HepG2 (cell line): Measurements from ENCODE around the gene KDM1B. TPM values are rescaled to one million over a fixed set of nuclear protein-coding genes. Genes with fewer than 3 reads are reported as not detected.

Source experiments
- ATAC-seq: fragments of 200-7000 bp; cut with Tn5 transposase; 3 replicates; pipeline ENCODE4 v1.9.1; 2020; ENCODE audit warnings: mild to moderate bottlenecking, moderate library complexity
- BruUV-seq: library from RNA; stranded (reverse); fragments of 400-500 nt; replicated peaks from 2 replicates; lab custom pipeline; 2021; lab: Mats Ljungman, UMichigan
- CTCF ChIA-PET: fragments of 300-600 bp; formaldehyde crosslinking; extraction: SDS; loops from one replicate; lab custom pipeline; 2021; ENCODE audit warnings: low total read pairs, inconsistent platforms, low intra/inter-chr PET ratio; lab: Yijun Ruan, JAX
- POLR2A ChIA-PET: fragments of 350-600 bp; sonication (Branson Sonifier 250); formaldehyde crosslinking; loops from one replicate; lab custom pipeline; 2020; ENCODE audit warnings: antibody characterized with exemption, inconsistent platforms; lab: Yijun Ruan, JAX
- DNase-seq: peaks from one replicate; pipeline ENCODE4 v3.0.0-alpha.2; 2015; ENCODE audit warnings: low spot score
- FAIRE-seq: peaks from 3 replicates; lab custom pipeline; 2011; peaks lifted over from hg19 to GRCh38; lab: Jason Lieb, UNC
- H2AFZ ChIP-seq: one replicate; pipeline ENCODE4 v1.6.1; 2011; ENCODE audit warnings: low read length, inconsistent platforms
- H3K27ac ChIP-seq: fragments of 300-600 bp; 3 replicates; pipeline ENCODE4 v1.8.0; 2011; ENCODE audit warnings: mixed run types, mild to moderate bottlenecking, mixed read lengths, low read length, inconsistent platforms; ENCODE audit not compliant: insufficient read depth; ENCODE audit errors: extremely low read length
- H3K27me3 ChIP-seq, 2 experiments: fragments of 200-600 bp in 1 of 2; 2 replicates in 1 of 2; 3 replicates in 1 of 2; pipeline versions ENCODE4 v1.6.0 to v1.8.0; 2011; ENCODE audit warnings: low read length in 2 of 2, mild to moderate bottlenecking in 2 of 2, moderate library complexity in 2 of 2, inconsistent platforms in 1 of 2; ENCODE audit not compliant: insufficient read depth in 2 of 2, control insufficient read depth in 1 of 2
- H3K36me3 ChIP-seq, 2 experiments: fragments of 200-600 bp in 1 of 2; replicated peaks in 1 of 2; 2 replicates in 1 of 2; 3 replicates in 1 of 2; pipeline versions ENCODE4 v1.5.1 to v1.8.0; 2011; ENCODE audit warnings: low read length in 2 of 2, inconsistent platforms in 1 of 2; ENCODE audit not compliant: insufficient read depth in 2 of 2, control insufficient read depth in 1 of 2
- H3K4me1 ChIP-seq: 2 replicates; pipeline ENCODE4 v1.5.1; 2012; ENCODE audit warnings: low read length, inconsistent platforms; ENCODE audit not compliant: insufficient read depth
- H3K4me2 ChIP-seq: 2 replicates; pipeline ENCODE4 v1.6.0; 2011; ENCODE audit warnings: low read depth, low read length, inconsistent platforms
- H3K4me3 ChIP-seq, 3 experiments: fragments of 200-600 bp in 1 of 3; sonication (generic), shearing (Covaris generic) in 1 of 3; replicated peaks in 1 of 3; 2 replicates each; pipeline ENCODE4 v1.5.1; 2011 to 2016; ENCODE audit warnings: low read length in 3 of 3, inconsistent platforms in 2 of 3, low read depth in 2 of 3, mild to moderate bottlenecking in 2 of 3, control low read depth in 1 of 3, mixed read lengths in 1 of 3; ENCODE audit not compliant: insufficient read depth in 1 of 3
- H3K79me2 ChIP-seq: one replicate; pipeline ENCODE4 v1.6.1; 2011; ENCODE audit warnings: low read length, inconsistent platforms; ENCODE audit not compliant: insufficient read depth
- H3K9ac ChIP-seq: 2 replicates; pipeline ENCODE4 v1.6.0; 2011; ENCODE audit warnings: mild to moderate bottlenecking, low read depth, low read length, inconsistent platforms; ENCODE audit not compliant: insufficient read depth
- H3K9me3 ChIP-seq: 2 replicates; pipeline ENCODE4 v1.5.1; 2012; ENCODE audit warnings: mild to moderate bottlenecking, low read length
- H4K20me1 ChIP-seq: 2 replicates; pipeline ENCODE4 v1.6.0; 2011; ENCODE audit warnings: inconsistent platforms, mild to moderate bottlenecking, low read length, moderate library complexity; ENCODE audit not compliant: insufficient read depth
- ATF7-NPFF ChIP-seq: sonication (generic); formaldehyde crosslinking; IDR thresholded peaks from 2 replicates; pipeline ENCODE4 v1.8.1; 2023; ENCODE audit warnings: mild to moderate bottlenecking, low read depth, missing genetic modification reagents, moderate library complexity
- BCL6 ChIP-seq: IDR thresholded peaks from 2 replicates; pipeline ENCODE4 v1.6.1; 2016; ENCODE audit warnings: missing genetic modification reagents, missing compliant biosample characterization
- BHLHE40 ChIP-seq: IDR thresholded peaks from 2 replicates; pipeline ENCODE4 v1.6.1; 2011; ENCODE audit warnings: low read length, improper control_type of control experiment
- CEBPG ChIP-seq: IDR thresholded peaks from 2 replicates; pipeline ENCODE4 v1.6.1; 2016
- KDM5B ChIP-seq: sonication (generic); formaldehyde crosslinking; IDR thresholded peaks from 2 replicates; pipeline ENCODE4 v1.4.0; 2020; ENCODE audit warnings: missing genetic modification reagents, mild to moderate bottlenecking, borderline replicate concordance
- NBN ChIP-seq: fragments of 450-650 bp; conservative IDR thresholded peaks from 2 replicates; pipeline ENCODE4 v1.6.1; 2017
- NFIC ChIP-seq: IDR thresholded peaks from 2 replicates; pipeline ENCODE4 v1.6.1; 2012; ENCODE audit warnings: mild to moderate bottlenecking, low read length, inconsistent platforms
- PTBP1 ChIP-seq: fragments of 200-400 bp; formaldehyde crosslinking; IDR thresholded peaks from 2 replicates; pipeline ENCODE4 v1.6.1; 2018; ENCODE audit warnings: low read length, low read depth; ENCODE audit not compliant: poor library complexity, severe bottlenecking
- RARA ChIP-seq: IDR thresholded peaks from 2 replicates; pipeline ENCODE4 v1.6.1; 2016; ENCODE audit warnings: missing genetic modification reagents, missing compliant biosample characterization
- SKI ChIP-seq: fragments of 450-650 bp; IDR thresholded peaks from one replicate; pipeline ENCODE4 v1.6.1; 2018; ENCODE audit warnings: mild to moderate bottlenecking; ENCODE audit not compliant: partially characterized antibody
- TCF12 ChIP-seq, 2 experiments: fragments of 450-650 bp in 1 of 2; sonication (generic) in 1 of 2; formaldehyde crosslinking in 1 of 2; IDR thresholded peaks; 2 replicates each; pipeline versions ENCODE4 v1.6.1 to v1.8.0; 2017 to 2022; ENCODE audit warnings: antibody characterized with exemption in 1 of 2, mild to moderate bottlenecking in 1 of 2, missing genetic modification reagents in 1 of 2, moderate library complexity in 1 of 2
- ZBTB4 ChIP-seq: sonication (generic); formaldehyde crosslinking; IDR thresholded peaks from 2 replicates; pipeline ENCODE4 v1.4.0; 2020; ENCODE audit warnings: missing genetic modification reagents, mild to moderate bottlenecking, borderline replicate concordance
- ZNF510 ChIP-seq: sonication (generic); formaldehyde crosslinking; IDR thresholded peaks from 2 replicates; pipeline ENCODE4 v1.4.0; 2020; ENCODE audit warnings: low read depth, mild to moderate bottlenecking, missing genetic modification reagents
- ZNF605 ChIP-seq: sonication (generic); formaldehyde crosslinking; IDR thresholded peaks from 2 replicates; pipeline ENCODE4 v1.8.0; 2022; ENCODE audit warnings: mild to moderate bottlenecking, missing genetic modification reagents
- ZNF691 ChIP-seq: sonication (generic); formaldehyde crosslinking; IDR thresholded peaks from 2 replicates; pipeline ENCODE4 v1.4.0; 2020; ENCODE audit warnings: missing genetic modification reagents, low read depth, mild to moderate bottlenecking, borderline replicate concordance
- ZNF703 ChIP-seq: sonication (generic); formaldehyde crosslinking; IDR thresholded peaks from 2 replicates; pipeline ENCODE4 v1.5.1; 2020; ENCODE audit warnings: missing genetic modification reagents, mild to moderate bottlenecking, moderate library complexity, borderline replicate concordance
- WGBS: methylation state at CpG from one replicate; pipeline ENCODE4 v1.1.6; 2017; ENCODE audit warnings: low lambda C conversion rate; 5-methylcytosine and 5-hydroxymethylcytosine counted together
- in situ Hi-C: cut with HindIII; loops from 2 replicates; pipeline ENCODE4 v1.10.0; 2017; ENCODE audit warnings: low pct_unique_long_range_greater_than_20kb; ENCODE audit not compliant: extremely low pct_ligation_motif_present
- intact Hi-C: fragments of 100-400 bp; cut with micrococcal nuclease; formaldehyde crosslinking; loops from one replicate; pipeline ENCODE4 v1.10.0; 2022; ENCODE audit not compliant: unreplicated experiment
- polyA plus RNA-seq, 8 experiments: library from polyadenylated mRNA; depleted of rRNA in 3 of 8; stranded (reverse) in 7 of 8; unstranded in 1 of 8; fragments of >200 nt; fragmentation: Illumina TruSeq in 4 of 8; extraction: Trizol in 4 of 8; gene quantifications; 2 replicates each; pipeline versions ENCODE4 v1.2.1 to v1.2.3, GENCODE V29; 2011 to 2016; ENCODE audit warnings: low read depth in 4 of 8, missing spikeins in 1 of 8, mixed read lengths in 1 of 8; ENCODE audit not compliant: insufficient read depth in 1 of 8
- total RNA-seq, 5 experiments: library from RNA; depleted of rRNA; stranded (reverse); fragments of >200 nt; fragmentation: Illumina TruSeq; extraction: Trizol; gene quantifications; 2 replicates each; pipeline ENCODE4 v1.2.3, GENCODE V29; 2016; ENCODE audit warnings: low read depth in 1 of 5
- TF ChIP-seq, protein P1 (sequence below): conservative IDR thresholded peaks from 2 replicates; pipeline ENCODE4 v1.6.1; 2018; ENCODE audit warnings: missing genetic modification reagents
- TF ChIP-seq, protein P2 (sequence below): sonication (generic); formaldehyde crosslinking; IDR thresholded peaks from 2 replicates; pipeline ENCODE4 v1.4.0; 2020; ENCODE audit warnings: mild to moderate bottlenecking, missing genetic modification reagents

KDM1B gene
- total and polyA plus RNA-seq, 2 of the 13 experiments (the other 11 are each of a cell fraction or from before 2014, with no cell fraction given), result 9.8 to 13.2 TPM

- Histone ChIP-seq H3K4me1 (peaks cover 29% of the 10 kb centered on the region), H4K20me1 (no peaks in the 10 kb centered on the region), H3K27ac (peak overlapping the region; percentile 75), H3K4me3 (peak overlapping the region; percentile 74 to 98 (median 85)), H3K4me2 (peak overlapping the region; percentile 85), H3K79me2 (no peaks in the 10 kb centered on the region), H2AFZ (peak overlapping the region; percentile 85), H3K9me3 (no peaks in the 10 kb centered on the region), H3K36me3 (peaks cover 0 to 3% of the 10 kb centered on the region in 2 experiments; a peak in 1 of 5 replicates), H3K27me3 (no peaks in the 10 kb centered on the region), H3K9ac (peak overlapping the region; percentile 84)
- FAIRE-seq, result peak; percentile 32
- under 1% methylated on average over 25 of the region's 26 CpGs for WGBS
- POLR2A ChIA-PET, result no interaction called here
- peak; percentile 88 for ATAC-seq
- intact Hi-C loops, result loop anchor here (2.0 to 10.0 kb wide), 7 partner anchors 33 to 451 kb away; partner anchors contain the start of genes DEK, KIF13A, NHLRC1 and NUP153
- CTCF ChIA-PET, result no interaction called here
- in situ Hi-C loops, result no loop called here
- no TSS peak for BruUV-seq
- peak; percentile 85 for DNase-seq
- peak; percentile 70 for TF ChIP-seq ZNF605 (CRISPR knock-in tag)
- peak; percentile 34; the same call in 1 of the 2 replicates for TF ChIP-seq ZBTB4
- no peak for TF ChIP-seq ZNF510
- no peak for TF ChIP-seq PTBP1
- TF ChIP-seq NBN, result no peak
- TF ChIP-seq BHLHE40, result 0 out of 2 replicates have a peak, but pooled peaks have one; percentile 7
- TF ChIP-seq NFIC, result no peak
- no peak for TF ChIP-seq BCL6 (CRISPR knock-in tag)
- TF ChIP-seq ZNF691 (CRISPR knock-in tag), result no peak
- no peak for TF ChIP-seq RARA (CRISPR knock-in tag)
- peak; percentile 76; the same call in 1 of the 2 replicates for TF ChIP-seq KDM5B (CRISPR knock-in tag)
- TF ChIP-seq, protein P1, sequence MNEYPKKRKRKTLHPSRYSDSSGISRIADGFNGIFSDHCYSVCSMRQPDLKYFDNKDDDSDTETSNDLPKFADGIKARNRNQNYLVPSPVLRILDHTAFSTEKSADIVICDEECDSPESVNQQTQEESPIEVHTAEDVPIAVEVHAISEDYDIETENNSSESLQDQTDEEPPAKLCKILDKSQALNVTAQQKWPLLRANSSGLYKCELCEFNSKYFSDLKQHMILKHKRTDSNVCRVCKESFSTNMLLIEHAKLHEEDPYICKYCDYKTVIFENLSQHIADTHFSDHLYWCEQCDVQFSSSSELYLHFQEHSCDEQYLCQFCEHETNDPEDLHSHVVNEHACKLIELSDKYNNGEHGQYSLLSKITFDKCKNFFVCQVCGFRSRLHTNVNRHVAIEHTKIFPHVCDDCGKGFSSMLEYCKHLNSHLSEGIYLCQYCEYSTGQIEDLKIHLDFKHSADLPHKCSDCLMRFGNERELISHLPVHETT (CRISPR knock-in tag), result no peak
- no peak for TF ChIP-seq ZNF703 (CRISPR knock-in tag)
- peak; percentile 45 for TF ChIP-seq CEBPG (CRISPR knock-in tag)
- TF ChIP-seq, protein P2, sequence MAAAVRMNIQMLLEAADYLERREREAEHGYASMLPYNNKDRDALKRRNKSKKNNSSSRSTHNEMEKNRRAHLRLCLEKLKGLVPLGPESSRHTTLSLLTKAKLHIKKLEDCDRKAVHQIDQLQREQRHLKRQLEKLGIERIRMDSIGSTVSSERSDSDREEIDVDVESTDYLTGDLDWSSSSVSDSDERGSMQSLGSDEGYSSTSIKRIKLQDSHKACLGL, result no peak; the same call in 1 of the 2 replicates
- no peak for TF ChIP-seq SKI
- TF ChIP-seq TCF12 (IDR thresholded peaks at IDR 0.05), result no peak
- no peak for TF ChIP-seq TCF12 (CRISPR knock-in tag; IDR thresholded peaks at IDR 0.05)
- TF ChIP-seq ATF7-NPFF, result no peak
Measured at GRCh38 chr6:18155864-18156421, 721 bp downstream of the KDM1B start.
